Hepatocyte (in vitro differentiated cells): ENCODE measurements around the gene TGFBR3L.

Source experiments
- EZH2 ChIP-seq: fragments of 200-600 bp; sonication (generic); IDR thresholded peaks from 2 replicates; pipeline ENCODE4 v1.6.1; 2016; ENCODE audit warnings: antibody characterized with exemption, mild to moderate bottlenecking, borderline replicate concordance
- EZH2phosphoT487 ChIP-seq: fragments of 200-600 bp; sonication (generic); IDR thresholded peaks from one replicate; pipeline ENCODE4 v1.6.1; 2018; ENCODE audit warnings: antibody characterized with exemption, mild to moderate bottlenecking, low read depth, moderate library complexity; ENCODE audit not compliant: unreplicated experiment, severe bottlenecking
- TF ChIP-seq, protein P1 (sequence below): fragments of 200-600 bp; sonication (generic); IDR thresholded peaks from 2 replicates; pipeline ENCODE4 v1.5.1; 2016; ENCODE audit warnings: antibody characterized with exemption, mild to moderate bottlenecking; ENCODE audit not compliant: poor library complexity

DNA sequence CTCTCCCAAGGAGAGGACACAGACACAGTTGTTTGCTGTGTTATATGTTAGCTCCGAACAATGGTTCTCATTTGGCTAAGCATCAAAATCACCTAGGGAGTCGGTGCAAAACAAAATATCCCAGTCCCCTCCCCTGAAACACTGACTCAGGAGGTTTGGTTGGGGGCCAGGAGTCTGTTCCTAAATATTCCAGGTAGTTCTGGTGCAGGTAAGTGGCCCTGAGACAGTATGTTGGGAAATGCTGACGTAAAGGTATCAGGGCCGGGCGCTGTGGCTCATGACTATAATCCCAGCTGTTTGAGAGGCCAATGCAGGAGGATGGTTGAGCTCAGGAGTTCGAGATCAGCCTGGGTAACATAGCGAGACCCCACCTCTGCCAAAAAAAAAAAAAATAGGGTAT, 13.3 kb upstream of the TGFBR3L start:
- TF ChIP-seq EZH2phosphoT487 = no peak
- TF ChIP-seq, protein P1, sequence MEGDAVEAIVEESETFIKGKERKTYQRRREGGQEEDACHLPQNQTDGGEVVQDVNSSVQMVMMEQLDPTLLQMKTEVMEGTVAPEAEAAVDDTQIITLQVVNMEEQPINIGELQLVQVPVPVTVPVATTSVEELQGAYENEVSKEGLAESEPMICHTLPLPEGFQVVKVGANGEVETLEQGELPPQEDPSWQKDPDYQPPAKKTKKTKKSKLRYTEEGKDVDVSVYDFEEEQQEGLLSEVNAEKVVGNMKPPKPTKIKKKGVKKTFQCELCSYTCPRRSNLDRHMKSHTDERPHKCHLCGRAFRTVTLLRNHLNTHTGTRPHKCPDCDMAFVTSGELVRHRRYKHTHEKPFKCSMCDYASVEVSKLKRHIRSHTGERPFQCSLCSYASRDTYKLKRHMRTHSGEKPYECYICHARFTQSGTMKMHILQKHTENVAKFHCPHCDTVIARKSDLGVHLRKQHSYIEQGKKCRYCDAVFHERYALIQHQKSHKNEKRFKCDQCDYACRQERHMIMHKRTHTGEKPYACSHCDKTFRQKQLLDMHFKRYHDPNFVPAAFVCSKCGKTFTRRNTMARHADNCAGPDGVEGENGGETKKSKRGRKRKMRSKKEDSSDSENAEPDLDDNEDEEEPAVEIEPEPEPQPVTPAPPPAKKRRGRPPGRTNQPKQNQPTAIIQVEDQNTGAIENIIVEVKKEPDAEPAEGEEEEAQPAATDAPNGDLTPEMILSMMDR = no peak
- TF ChIP-seq EZH2 = no peak
